GM12801 (cell line): ENCODE results near the gene ANKRD33B.

Experiments
- TF ChIP-seq, protein P1 (sequence below): IDR thresholded peaks from one replicate; pipeline ENCODE4 v1.5.1; 2011; ENCODE audit warnings: control low read depth; ENCODE audit not compliant: insufficient read length; ENCODE audit errors: extremely low read depth

Gene ANKRD33B

DNA sequence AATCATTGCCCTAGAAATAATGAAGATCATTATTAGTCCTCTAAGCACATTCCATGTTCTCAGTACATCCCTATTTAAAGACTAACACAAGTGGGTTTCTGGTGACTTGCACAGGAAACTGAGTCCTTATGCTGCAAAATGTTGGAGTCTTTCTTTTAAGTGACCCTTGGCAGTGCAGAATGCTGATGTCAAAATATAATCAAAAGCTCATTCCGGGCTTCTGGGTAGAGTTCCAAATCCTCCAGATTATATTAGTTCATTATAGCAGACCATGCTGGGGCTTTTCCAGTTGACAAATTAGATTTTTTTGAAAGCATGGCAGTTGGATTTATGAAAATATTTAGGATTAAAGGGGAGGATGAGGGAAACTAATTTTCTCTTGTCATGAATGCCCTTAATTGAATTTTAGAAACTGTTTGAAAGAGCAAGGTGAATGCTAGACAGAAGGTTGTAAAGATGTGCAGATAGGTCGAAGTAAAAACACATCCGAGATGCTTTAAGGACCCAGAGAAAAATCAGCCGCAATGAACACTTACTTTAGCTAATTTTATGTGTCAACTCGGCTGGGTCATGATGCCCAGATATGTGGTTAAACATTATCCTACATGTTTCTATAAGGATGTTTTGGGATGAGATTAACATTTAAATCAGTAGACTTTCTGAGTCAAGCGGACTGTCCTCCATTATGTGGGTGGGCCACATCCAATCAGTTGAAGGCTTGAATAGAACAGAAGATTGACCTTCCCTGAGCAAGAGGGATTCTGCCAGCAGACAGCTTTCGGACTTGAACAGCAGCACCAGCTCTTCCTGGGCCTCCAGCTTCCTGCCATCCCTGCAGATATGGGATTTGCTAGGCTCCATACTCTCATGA lies 108.5 kb downstream of the ANKRD33B start:
- TF ChIP-seq, protein P1, sequence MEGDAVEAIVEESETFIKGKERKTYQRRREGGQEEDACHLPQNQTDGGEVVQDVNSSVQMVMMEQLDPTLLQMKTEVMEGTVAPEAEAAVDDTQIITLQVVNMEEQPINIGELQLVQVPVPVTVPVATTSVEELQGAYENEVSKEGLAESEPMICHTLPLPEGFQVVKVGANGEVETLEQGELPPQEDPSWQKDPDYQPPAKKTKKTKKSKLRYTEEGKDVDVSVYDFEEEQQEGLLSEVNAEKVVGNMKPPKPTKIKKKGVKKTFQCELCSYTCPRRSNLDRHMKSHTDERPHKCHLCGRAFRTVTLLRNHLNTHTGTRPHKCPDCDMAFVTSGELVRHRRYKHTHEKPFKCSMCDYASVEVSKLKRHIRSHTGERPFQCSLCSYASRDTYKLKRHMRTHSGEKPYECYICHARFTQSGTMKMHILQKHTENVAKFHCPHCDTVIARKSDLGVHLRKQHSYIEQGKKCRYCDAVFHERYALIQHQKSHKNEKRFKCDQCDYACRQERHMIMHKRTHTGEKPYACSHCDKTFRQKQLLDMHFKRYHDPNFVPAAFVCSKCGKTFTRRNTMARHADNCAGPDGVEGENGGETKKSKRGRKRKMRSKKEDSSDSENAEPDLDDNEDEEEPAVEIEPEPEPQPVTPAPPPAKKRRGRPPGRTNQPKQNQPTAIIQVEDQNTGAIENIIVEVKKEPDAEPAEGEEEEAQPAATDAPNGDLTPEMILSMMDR = no peak

- TF ChIP-seq, protein P1 = no peak
These were observed 109.1 kb downstream of the ANKRD33B start for GRCh38 chr5:10673017-10673389.

GRCh38 chr5:10673407-10673806 lies 109.5 kb downstream of the ANKRD33B start:
- TF ChIP-seq, protein P1 = no peak

DNA sequence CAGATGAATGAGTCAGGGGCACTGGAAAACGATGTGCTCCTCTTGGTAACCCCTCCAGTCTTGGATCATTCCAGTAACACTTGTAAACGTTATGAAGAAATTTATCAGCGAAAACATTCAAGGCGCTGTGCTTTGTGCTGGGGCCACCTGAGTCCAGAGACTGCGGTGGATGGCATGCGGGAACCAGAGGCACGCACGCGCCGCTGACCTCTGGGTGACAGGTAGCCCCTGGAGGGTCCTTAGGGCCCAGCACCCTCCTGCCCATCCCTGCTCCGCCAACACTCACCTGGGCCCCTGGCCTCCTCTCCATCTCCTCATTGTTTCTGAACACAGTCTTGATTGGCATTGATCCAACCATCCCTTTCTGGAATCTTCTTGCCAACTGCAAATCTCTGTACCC lies 110.2 kb downstream of the ANKRD33B start:
- TF ChIP-seq, protein P1 = no peak

DNA sequence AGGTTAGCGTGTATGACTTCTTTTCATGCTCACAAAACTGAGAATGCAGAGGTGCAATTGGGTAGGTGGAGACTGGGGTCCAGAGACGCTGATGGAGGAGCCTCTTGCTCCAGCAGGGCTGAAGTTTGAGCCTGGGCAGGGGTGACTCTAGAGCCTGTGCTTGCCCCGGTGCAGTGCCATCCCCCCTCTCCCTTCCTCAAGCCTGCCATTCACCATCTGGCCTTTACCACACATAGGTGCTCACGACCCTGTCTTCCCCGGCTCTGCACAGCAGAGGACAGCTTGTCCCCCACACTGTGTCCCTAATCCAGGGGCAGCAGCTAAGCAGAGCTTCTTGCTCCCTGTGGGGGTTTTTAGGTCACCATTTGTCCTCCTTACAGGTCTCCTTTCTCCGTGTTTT lies 110.7 kb downstream of the ANKRD33B start:
- TF ChIP-seq, protein P1 = no peak

DNA sequence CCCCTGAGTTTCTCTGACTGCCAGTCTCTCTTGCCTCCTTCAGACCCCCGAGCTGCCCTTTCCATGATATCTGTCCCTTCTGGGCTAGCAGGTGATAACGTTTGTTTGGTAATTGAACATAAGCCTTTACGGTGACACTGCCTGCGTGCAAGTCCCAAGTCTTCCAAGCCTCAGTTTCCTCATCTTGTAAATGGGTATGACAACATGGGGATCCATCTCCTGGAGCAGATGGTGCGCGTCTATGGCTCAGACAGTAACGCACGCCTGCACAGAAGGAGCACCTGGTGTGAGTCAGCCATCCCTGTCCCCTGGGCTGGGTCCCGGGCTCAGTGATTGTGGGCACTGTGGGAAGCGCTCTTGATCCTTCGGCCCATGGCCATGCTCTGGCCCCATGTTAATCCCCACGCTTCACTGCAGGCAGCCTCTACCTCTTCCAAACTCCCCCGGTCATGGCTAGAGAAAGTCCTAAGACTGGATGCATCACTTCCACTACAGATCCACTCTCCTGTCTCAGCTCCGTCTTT lies 111.4 kb downstream of the ANKRD33B start:
- TF ChIP-seq, protein P1 = no peak

DNA sequence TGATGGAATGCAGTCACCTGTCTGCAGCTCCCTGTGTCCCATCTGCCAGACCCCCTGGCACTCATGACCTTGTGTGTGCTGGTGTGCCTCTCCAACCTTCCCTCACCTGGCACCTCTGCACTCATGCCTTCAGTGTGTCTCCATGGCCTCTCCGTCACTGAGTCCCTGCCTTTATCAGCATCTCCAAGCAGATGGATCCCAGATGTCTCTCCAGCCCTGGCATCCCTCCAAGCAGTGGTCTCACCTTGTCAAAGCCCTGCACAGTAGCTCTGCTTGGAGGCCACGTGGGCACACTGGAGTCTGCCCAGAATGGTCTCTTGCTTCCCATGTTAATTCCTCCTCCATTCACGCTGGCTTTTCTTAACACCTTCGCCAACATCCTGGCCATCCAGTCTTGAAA lies 112.4 kb downstream of the ANKRD33B start:
- TF ChIP-seq, protein P1 = no peak
